Activated CD4-positive, alpha-beta memory T cell treated with anti-CD3 and anti-CD28 coated beads, Interleukin-2, amount 10 ng/mL, durations not matched to agents 7 days and 5 days (primary cell): ENCODE measurements around the gene SELENON. TPM values are rescaled to one million over a fixed set of nuclear protein-coding genes. Genes with fewer than 3 reads are reported as not detected.

Experiments used
- CTCF ChIA-PET: fragments of 350-600 bp; sonication (Branson Sonifier 250); formaldehyde crosslinking; loops from one replicate; lab custom pipeline; 2021; ENCODE audit warnings: antibody characterized with exemption, inconsistent platforms; lab: Charles Lee
- POLR2A ChIA-PET: fragments of 350-600 bp; sonication (Branson Sonifier 250); formaldehyde crosslinking; loops from one replicate; lab custom pipeline; 2021; ENCODE audit warnings: antibody characterized with exemption; lab: Charles Lee
- DNase-seq: peaks from one replicate; pipeline ENCODE4 v3.0.0-alpha.2; 2020
- H3K27ac Mint-ChIP-seq: one replicate; pipeline ENCODE4 v1.8.0; 2021; ENCODE audit warnings: mild to moderate bottlenecking, mixed read lengths
- H3K27me3 Mint-ChIP-seq: one replicate; pipeline ENCODE4 v1.8.0; 2021; ENCODE audit warnings: mixed read lengths
- H3K36me3 Mint-ChIP-seq: one replicate; pipeline ENCODE4 v1.8.0; 2021; ENCODE audit warnings: low read depth, mixed read lengths
- H3K4me1 Mint-ChIP-seq: one replicate; pipeline ENCODE4 v1.8.0; 2021; ENCODE audit warnings: mixed read lengths
- H3K4me3 Mint-ChIP-seq: one replicate; pipeline ENCODE4 v1.8.0; 2021; ENCODE audit warnings: mild to moderate bottlenecking, mixed read lengths
- H3K9me3 Mint-ChIP-seq: one replicate; pipeline ENCODE4 v1.8.0; 2021; ENCODE audit warnings: mixed read lengths
- total RNA-seq, 2 experiments: library from RNA; stranded (reverse); gene quantifications; one replicate each; pipeline ENCODE4 v1.2.3, GENCODE V29; 2021

The SELENON gene
- total RNA-seq, 2 experiments from 2014 or later = 5.9 to 6.0 TPM

DNA sequence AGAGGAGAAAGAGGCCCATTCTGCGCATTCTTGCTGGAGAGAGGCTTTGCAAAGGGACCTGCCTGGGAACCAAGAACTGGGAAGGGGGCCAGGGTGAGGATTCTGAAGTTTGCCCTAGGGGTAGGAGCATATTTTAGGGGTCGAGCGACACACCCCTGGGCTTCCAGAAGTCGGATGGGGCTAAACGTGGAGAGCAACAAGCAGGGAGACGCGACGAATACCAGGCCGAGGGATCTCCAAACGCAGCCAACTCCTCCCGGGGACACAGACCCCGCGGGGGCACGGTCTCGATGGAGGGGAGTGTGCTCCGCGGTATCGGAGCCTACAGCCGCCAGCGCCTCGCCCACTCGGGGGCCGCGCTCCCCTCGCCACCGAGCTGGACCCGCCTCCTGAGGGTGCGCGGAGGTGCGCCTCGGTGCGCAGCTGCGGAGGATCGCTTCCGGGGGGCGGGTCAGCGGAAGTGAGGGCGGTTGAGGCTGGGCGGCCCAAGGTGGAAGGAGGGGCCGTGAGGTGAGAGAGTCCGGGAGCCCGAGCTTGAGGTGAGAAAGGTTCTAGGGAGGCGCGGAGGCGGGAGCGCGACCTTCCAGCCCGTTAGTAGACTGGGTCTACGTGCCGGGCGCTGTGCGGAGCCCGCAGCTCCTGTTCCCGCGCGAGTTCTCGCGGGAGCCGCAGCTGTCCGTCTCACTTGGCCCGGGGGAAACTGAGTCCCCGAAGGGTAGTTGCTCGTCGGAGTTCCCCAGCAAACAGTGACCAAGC is 19.7 kb downstream of the SELENON start, which contains the start of gene MTFR1L:
Gene MTFR1L (plus strand): TSS at position 464 of the 756 bp plus-strand sequence. CDS start 3,151 bp downstream, outside the sequence.
- H3K4me1 Mint-ChIP-seq = peaks cover 38% of the 10 kb centered on the region
- CTCF ChIA-PET = interaction anchor here (0.6 to 2.6 kb wide), 5 partner anchors 10 to 288 kb away, joined by 3 to 11 read pairs (median 4); partner anchors contain the start of gene PAFAH2
- peak; percentile 95 for DNase-seq
- no peaks in the 10 kb centered on the region for H3K9me3 Mint-ChIP-seq
- POLR2A ChIA-PET = interaction anchor here (0.8 to 3.9 kb wide), 30 partner anchors 10 to 588 kb away, joined by 3 to 21 read pairs (median 4); partner anchors contain the start of genes AUNIP, PAFAH2, RSRP1 and SYF2
- peak within 1 kb of the TSS; percentile 93 for H3K27ac Mint-ChIP-seq
- H3K4me3 Mint-ChIP-seq = peak within 1 kb of the TSS; percentile 96
- H3K36me3 Mint-ChIP-seq = peaks cover 7% of the 10 kb centered on the region
- no peaks in the 10 kb centered on the region for H3K27me3 Mint-ChIP-seq

DNA sequence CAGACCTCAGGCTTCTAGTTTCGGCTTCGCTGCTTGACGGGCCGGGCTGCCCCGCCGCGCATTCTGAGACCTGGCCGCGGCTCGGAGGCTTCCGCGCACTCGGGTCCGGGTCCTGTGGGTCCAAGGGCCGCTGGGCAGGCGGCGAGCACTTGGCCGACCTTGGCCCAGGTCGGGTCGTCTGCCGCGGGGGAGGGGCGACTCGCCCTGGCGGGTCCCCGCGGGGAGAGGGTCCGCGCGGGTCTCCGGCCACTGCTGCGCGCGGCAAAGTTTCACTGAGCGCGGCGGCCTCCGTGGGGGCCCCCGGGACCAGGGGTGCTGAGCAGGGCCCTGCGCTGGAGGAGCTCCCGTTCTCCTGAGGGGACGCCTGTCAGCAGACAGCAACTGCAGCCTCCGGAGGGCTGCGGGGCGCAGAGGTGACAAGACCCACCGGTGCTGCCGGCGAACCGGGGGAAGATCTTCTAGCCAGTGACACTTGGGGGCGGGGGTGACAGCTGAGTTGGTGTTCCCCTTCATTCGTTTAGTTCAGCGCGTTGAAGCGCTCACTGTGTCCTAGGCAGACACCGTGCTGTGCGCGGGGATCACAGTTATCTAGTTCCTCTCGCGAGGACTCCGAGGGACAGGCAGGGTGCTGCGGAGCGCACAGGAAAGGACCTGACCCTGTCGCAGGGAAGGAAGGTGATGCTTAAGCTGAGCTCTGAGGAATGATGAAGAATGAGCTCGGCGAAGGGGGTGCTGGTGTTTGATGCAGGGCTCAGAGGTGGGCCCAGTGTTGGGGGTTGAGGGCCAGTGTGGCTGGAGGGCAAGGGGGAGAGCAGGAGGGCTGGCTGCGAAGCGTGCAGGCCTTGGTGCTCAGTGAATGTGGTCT is 20.5 kb downstream of the SELENON start:
- H3K4me1 Mint-ChIP-seq = peaks cover 38% of the 10 kb centered on the region
- H3K4me3 Mint-ChIP-seq = peak overlapping the region; percentile 96

DNA sequence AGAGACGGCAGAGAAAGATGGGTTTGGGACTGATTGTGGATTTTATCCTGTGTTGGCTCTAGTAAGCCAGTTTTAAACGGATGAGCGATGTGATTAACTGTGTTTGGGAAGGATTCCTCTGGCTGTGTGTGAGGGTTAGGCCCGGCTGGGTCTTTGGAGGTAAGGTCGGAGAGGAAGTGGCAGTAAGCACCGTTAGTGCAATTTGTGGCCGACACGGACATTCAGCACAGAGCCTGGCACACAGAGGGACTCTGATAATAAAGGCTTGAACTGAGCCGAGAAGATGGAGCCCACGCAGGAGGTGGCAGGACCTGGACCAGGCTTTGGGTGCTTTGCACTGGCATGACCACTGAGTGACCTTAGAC is 21.1 kb downstream of the SELENON start:
- CTCF ChIA-PET = interaction anchor here (0.7 to 2.6 kb wide), 3 partner anchors 74 to 189 kb away, joined by 3 to 11 read pairs (median 6); partner anchors contain the start of gene PAFAH2
- no peak for DNase-seq
- peaks cover 38% of the 10 kb centered on the region for H3K4me1 Mint-ChIP-seq
- H3K9me3 Mint-ChIP-seq = no peaks in the 10 kb centered on the region
- H3K27me3 Mint-ChIP-seq = no peaks in the 10 kb centered on the region
- H3K4me3 Mint-ChIP-seq = peak overlapping the region; percentile 96
- H3K36me3 Mint-ChIP-seq = peaks cover 7% of the 10 kb centered on the region
- POLR2A ChIA-PET = interaction anchor here (0.7 to 3.9 kb wide), 12 partner anchors 8 to 589 kb away, joined by 3 to 21 read pairs (median 7); partner anchors contain the start of genes PAFAH2, RSRP1 and SYF2
- H3K27ac Mint-ChIP-seq = peak overlapping the region; percentile 93

More for the DNA sequence above, 20.5 kb downstream of the SELENON start:
- CTCF ChIA-PET = interaction anchor here (0.7 to 2.6 kb wide), 5 partner anchors 11 to 211 kb away, joined by 3 to 11 read pairs (median 4); partner anchors contain the start of gene PAFAH2
- Mint-ChIP-seq H3K27me3 (no peaks in the 10 kb centered on the region), H3K9me3 (no peaks in the 10 kb centered on the region), H3K36me3 (peaks cover 7% of the 10 kb centered on the region), H3K27ac (peak overlapping the region; percentile 93)
- DNase-seq = peak; percentile 81
- POLR2A ChIA-PET = interaction anchor here (0.7 to 3.9 kb wide), 31 partner anchors 9 to 588 kb away, joined by 3 to 21 read pairs (median 4); partner anchors contain the start of genes AUNIP, PAFAH2, RSRP1 and SYF2

DNA sequence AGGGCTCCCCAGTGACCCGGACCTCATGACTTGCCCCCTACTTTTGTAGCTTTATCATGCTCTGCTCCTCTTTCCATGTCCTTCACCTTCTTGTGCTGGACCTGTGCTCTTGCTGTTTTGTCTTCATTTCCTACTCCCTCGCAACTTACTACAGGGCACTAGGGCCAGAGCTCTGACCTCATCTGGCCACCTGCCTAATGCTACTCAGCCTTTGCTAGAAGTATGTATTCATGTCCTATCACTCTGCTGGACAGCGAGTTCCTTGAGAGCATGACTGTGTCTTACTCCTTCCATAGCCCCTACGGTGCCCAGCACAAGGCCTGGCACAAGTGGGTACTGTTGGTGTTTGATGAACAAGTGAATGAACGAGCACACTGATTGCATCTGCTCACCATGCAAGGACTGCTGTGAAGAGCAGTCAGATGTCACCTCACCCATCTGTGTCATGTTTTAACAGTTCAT is 21.7 kb downstream of the SELENON start:
- H3K36me3 Mint-ChIP-seq = peaks cover 10% of the 10 kb centered on the region
- ChIA-PET CTCF (interaction anchor here (0.6 to 2.6 kb wide), 4 partner anchors 9 to 176 kb away, joined by 3 to 11 read pairs (median 4); partner anchors contain the start of gene PAFAH2), POLR2A (interaction anchor here (1.8 to 3.9 kb wide), 4 partner anchors 10 to 589 kb away, joined by 7 to 21 read pairs (median 10); partner anchors contain the start of gene SYF2)
- H3K27ac Mint-ChIP-seq = peak overlapping the region; percentile 93
- H3K4me1 Mint-ChIP-seq = peaks cover 36% of the 10 kb centered on the region
- no peaks in the 10 kb centered on the region for H3K27me3 Mint-ChIP-seq
- H3K9me3 Mint-ChIP-seq = no peaks in the 10 kb centered on the region
- no peak for DNase-seq
- H3K4me3 Mint-ChIP-seq = peak overlapping the region; percentile 96

DNA sequence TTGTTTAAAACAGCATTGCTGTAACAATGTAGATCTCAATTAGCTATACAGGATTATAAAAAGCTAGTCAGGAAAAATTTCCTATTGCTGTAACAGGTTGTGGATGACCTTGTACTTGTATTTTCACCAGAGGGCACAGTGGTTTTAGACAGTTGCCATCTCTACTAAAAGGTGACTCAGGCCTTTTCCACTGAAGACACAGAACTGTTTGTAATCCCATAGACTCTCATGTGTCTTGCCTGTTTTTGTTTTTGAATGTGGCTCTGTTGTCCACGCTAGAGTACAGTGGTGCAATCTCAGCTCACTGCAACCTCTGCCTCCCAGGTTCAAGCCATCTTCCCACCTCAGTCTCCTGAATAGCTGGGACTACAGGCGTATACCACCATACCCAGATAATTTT is 25.6 kb downstream of the SELENON start:
- Mint-ChIP-seq H3K27ac (no peak overlapping the region), H3K4me3 (no peak overlapping the region), H3K9me3 (no peaks in the 10 kb centered on the region), H3K36me3 (peaks cover 38% of the 10 kb centered on the region), H3K4me1 (peaks cover 17% of the 10 kb centered on the region), H3K27me3 (no peaks in the 10 kb centered on the region)
- ChIA-PET POLR2A (no interaction called here), CTCF (no interaction called here)
- DNase-seq = no peak

DNA sequence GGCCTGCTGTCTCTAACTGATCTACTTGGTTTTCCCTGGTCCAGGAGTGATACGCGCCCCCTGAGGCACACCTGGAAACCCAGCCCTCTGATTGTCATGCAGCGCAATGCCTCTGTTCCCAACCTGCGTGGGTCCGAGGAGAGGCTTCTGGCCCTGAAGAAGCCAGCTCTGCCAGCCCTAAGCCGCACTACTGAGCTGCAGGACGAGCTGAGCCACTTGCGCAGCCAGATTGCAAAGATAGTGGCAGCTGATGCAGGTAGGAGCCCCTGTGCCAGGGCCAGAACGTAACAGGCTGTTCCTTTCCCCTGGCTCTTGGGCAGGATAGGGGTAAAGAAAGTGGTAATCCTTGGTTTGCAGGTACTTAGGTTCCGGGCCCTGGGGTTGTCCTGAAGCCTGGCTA is 26.6 kb downstream of the SELENON start:
- H3K4me1 Mint-ChIP-seq = peaks cover 7% of the 10 kb centered on the region
- H3K4me3 Mint-ChIP-seq = no peak overlapping the region
- DNase-seq = no peak
- H3K27me3 Mint-ChIP-seq = no peaks in the 10 kb centered on the region
- no peaks in the 10 kb centered on the region for H3K9me3 Mint-ChIP-seq
- H3K36me3 Mint-ChIP-seq = peaks cover 43% of the 10 kb centered on the region
- POLR2A ChIA-PET = no interaction called here
- H3K27ac Mint-ChIP-seq = no peak overlapping the region
- CTCF ChIA-PET = no interaction called here

DNA sequence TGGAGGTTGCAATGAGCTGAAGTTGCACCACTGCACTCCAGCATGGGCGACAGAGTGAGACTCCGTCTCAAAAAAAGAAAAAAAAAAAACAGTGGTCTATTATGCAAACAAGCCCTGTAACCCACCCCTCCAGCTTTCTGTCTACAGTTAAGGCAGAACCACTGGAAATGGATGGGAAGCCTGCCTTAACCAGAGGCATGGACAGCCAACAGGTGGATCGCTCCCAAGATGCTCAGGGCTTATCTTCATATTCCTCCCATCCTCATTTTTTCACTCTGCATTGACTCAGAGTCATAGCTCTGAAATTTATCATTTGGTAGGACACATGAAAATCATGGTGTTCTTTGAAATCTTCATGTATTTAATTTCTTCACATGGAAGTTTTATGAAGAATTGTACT is 28.5 kb downstream of the SELENON start:
- H3K9me3 Mint-ChIP-seq = no peaks in the 10 kb centered on the region
- no peaks in the 10 kb centered on the region for H3K4me1 Mint-ChIP-seq
- POLR2A ChIA-PET = interaction anchor here (2.0 kb wide), 1 partner anchor 8 kb away, joined by 11 read pairs; the partner anchor contains the start of gene MTFR1L
- H3K36me3 Mint-ChIP-seq = peaks cover 53% of the 10 kb centered on the region
- DNase-seq = no peak
- H3K4me3 Mint-ChIP-seq = no peak overlapping the region
- no peak overlapping the region for H3K27ac Mint-ChIP-seq
- H3K27me3 Mint-ChIP-seq = no peaks in the 10 kb centered on the region
- CTCF ChIA-PET = no interaction called here

DNA sequence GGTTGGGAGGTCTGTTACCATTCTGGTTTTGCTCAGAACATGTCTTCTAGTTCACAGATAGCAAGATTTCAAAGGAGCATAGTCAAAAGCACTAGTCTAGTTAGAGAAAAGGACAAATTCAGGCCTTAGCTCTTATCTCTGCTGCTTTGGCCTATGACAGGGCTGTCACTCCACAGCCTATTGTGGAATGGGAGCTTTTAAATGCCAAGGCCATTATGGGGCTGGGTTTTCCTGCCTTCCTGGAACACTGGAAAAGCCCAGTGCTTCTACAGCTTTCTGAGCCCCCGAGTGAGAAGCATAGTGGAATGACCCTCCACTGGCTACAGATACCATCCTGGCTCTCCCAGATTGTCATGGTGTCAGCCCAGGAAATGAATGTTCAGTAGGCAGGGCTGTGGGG is 29.1 kb downstream of the SELENON start:
- no peak for DNase-seq
- Mint-ChIP-seq H3K27me3 (no peaks in the 10 kb centered on the region), H3K4me3 (no peak overlapping the region), H3K27ac (no peak overlapping the region), H3K9me3 (no peaks in the 10 kb centered on the region), H3K4me1 (no peaks in the 10 kb centered on the region), H3K36me3 (peaks cover 56% of the 10 kb centered on the region)
- ChIA-PET POLR2A (interaction anchor here (2.0 kb wide), 1 partner anchor 9 kb away, joined by 11 read pairs; the partner anchor contains the start of gene MTFR1L), CTCF (no interaction called here)

DNA sequence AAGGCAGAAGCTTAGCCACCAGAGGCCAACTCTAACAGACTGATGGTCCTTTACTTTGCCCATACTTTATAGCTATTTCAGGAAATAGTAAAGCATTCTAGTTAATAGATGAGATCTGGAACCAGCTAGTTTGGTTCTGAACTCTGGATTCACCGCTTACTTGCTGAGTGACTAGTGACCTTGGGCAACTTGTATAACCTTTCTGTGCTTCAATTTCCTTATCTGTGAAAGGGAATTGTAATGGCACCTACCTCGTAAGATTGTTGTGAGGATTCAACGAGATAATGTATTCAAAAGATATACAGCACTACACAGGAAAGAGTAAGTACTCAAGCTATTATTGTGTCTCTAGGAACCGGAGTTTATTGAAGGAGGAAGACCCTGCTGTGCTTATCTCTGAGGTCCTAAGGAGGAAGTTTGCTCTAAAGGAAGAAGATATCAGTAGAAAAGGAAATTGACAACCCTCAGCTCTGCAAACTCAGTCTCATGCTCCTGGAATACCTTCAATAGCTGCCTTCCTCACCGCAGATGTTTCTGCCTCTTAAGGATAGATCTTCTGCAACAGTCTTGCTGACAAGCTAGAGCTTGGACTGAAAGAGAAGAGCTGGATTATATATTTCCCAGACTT is 31.7 kb downstream of the SELENON start:
- Mint-ChIP-seq H3K27ac (no peak overlapping the region), H3K36me3 (peaks cover 64% of the 10 kb centered on the region), H3K9me3 (no peaks in the 10 kb centered on the region), H3K4me1 (no peaks in the 10 kb centered on the region), H3K27me3 (no peaks in the 10 kb centered on the region), H3K4me3 (no peak overlapping the region)
- no peak for DNase-seq
- POLR2A ChIA-PET = interaction anchor here (0.6 to 1.3 kb wide), 3 partner anchors 10 to 88 kb away, joined by 3 to 7 read pairs (median 3); partner anchors contain the start of gene PAQR7
- CTCF ChIA-PET = no interaction called here

DNA sequence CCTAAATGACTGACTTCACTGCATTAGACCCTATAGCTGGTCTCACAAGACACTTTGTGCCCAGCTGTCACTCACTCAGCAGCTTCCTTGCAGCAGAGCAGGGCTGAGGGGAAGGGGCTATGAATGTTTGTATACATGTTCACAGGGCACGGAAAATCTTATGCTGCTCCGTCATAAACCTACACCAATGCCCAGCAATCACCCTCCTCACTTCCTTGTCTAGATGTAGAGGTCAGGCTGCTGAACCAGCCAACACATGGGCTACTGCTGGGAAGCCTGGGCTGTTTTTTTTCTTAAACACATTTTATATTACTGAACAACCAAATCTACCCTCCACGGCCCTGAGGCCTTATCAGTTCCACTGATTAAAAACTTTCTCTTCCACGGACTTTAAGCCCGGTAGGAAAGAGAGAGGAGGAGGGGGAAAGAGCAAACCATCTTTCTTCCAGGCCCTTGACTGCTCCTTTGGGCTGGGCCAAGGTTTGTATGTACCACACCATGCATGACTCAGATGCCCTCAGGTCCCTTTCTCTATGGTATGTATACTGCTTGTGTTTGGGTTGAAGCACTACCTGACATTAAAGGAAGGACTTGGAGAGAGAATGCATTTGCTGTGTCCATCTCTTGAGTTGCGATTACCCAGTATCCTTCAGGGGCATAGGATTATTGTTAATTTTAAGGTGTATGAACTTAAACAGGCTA is 32.5 kb downstream of the SELENON start:
- peaks cover 61% of the 10 kb centered on the region for H3K36me3 Mint-ChIP-seq
- no peaks in the 10 kb centered on the region for H3K9me3 Mint-ChIP-seq
- ChIA-PET CTCF (no interaction called here), POLR2A (interaction anchor here (1.1 kb wide), 1 partner anchor 42 kb away, joined by 3 read pairs; the partner anchor contains the start of gene PAQR7)
- DNase-seq = no peak
- H3K4me1 Mint-ChIP-seq = no peaks in the 10 kb centered on the region
- H3K27ac Mint-ChIP-seq = no peak overlapping the region
- H3K27me3 Mint-ChIP-seq = no peaks in the 10 kb centered on the region
- no peak overlapping the region for H3K4me3 Mint-ChIP-seq

DNA sequence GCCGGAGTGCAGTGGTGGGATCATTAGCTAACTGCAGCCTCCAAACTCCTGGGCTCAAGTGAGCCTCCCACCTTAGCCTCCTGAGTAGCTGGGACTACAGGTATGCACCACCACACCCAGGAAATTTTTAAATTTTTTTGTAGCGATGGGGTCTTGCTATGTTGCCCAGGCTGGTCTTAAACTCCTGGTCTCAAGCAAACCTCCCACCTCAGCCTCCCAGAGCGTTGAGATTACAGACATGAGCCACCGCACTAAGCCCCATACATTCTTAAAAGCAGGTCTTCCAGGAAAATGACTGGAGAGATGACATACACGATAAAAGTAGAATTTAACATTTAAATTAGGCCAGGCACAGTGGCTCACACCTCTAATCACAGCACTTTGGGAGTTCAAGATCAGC is 33.2 kb downstream of the SELENON start:
- DNase-seq = no peak
- ChIA-PET POLR2A (no interaction called here), CTCF (interaction anchor here (0.7 kb wide), 1 partner anchor 443 kb away, joined by 3 read pairs; no protein-coding TSS in a partner anchor)
- H3K9me3 Mint-ChIP-seq = no peaks in the 10 kb centered on the region
- H3K36me3 Mint-ChIP-seq = peaks cover 57% of the 10 kb centered on the region
- no peak overlapping the region for H3K4me3 Mint-ChIP-seq
- no peaks in the 10 kb centered on the region for H3K4me1 Mint-ChIP-seq
- H3K27me3 Mint-ChIP-seq = no peaks in the 10 kb centered on the region
- no peak overlapping the region for H3K27ac Mint-ChIP-seq
